A673 (cell line): Measurements from ENCODE around the gene TMEM229B. TPM values are rescaled to one million over a fixed set of nuclear protein-coding genes. Genes with fewer than 3 reads are reported as not detected.

Experiments
- BruUV-seq: library from RNA; stranded (reverse); fragments of 400-500 nt; replicated peaks from 2 replicates; lab custom pipeline; 2021; lab: Mats Ljungman, UMichigan
- CTCF ChIA-PET: fragments of 300-600 bp; sonication (Branson Sonifier 250); formaldehyde crosslinking; loops from one replicate; lab custom pipeline; 2022; ENCODE audit warnings: antibody characterized with exemption; lab: Charles Lee
- POLR2A ChIA-PET: fragments of 300-600 bp; sonication (Branson Sonifier 250); formaldehyde crosslinking; loops from one replicate; lab custom pipeline; 2022; ENCODE audit warnings: antibody characterized with exemption; ENCODE audit not compliant: low non-redundant PET; lab: Charles Lee
- DNase-seq: peaks from one replicate; pipeline ENCODE4 v3.0.0-alpha.2; 2015; ENCODE audit warnings: low spot score
- H3K27ac ChIP-seq: fragments of 200-600 bp; sonication (generic); 2 replicates; pipeline ENCODE4 v1.5.1; 2016; ENCODE audit warnings: mixed run types, low read depth, mild to moderate bottlenecking, mixed read lengths, antibody characterized with exemption, low read length; ENCODE audit not compliant: poor library complexity, severe bottlenecking
- H3K27me3 ChIP-seq: fragments of 200-600 bp; sonication (generic); replicated peaks from 2 replicates; pipeline ENCODE4 v1.6.1; 2017; ENCODE audit warnings: mixed run types, low read depth, mild to moderate bottlenecking, mixed read lengths, antibody characterized with exemption, low read length; ENCODE audit not compliant: insufficient read depth, poor library complexity
- H3K36me3 ChIP-seq: fragments of 200-600 bp; sonication (generic); 2 replicates; pipeline ENCODE4 v1.6.1; 2016; ENCODE audit warnings: mixed run types, mild to moderate bottlenecking, mixed read lengths, antibody characterized with exemption, low read length; ENCODE audit not compliant: insufficient read depth, poor library complexity, severe bottlenecking
- H3K4me1 ChIP-seq: fragments of 200-600 bp; sonication (generic); 2 replicates; pipeline ENCODE4 v1.6.1; 2017; ENCODE audit warnings: mixed run types, mild to moderate bottlenecking, mixed read lengths, antibody characterized with exemption, low read length; ENCODE audit not compliant: insufficient read depth, poor library complexity, severe bottlenecking
- H3K4me3 ChIP-seq: fragments of 200-600 bp; sonication (generic); 2 replicates; pipeline ENCODE4 v1.5.1; 2016; ENCODE audit warnings: low read depth, mixed run types, mild to moderate bottlenecking, mixed read lengths, low read length; ENCODE audit not compliant: poor library complexity, severe bottlenecking
- H3K9me3 ChIP-seq: fragments of 200-600 bp; sonication (generic); 2 replicates; pipeline ENCODE4 v1.6.1; 2016; ENCODE audit warnings: mixed run types, low read depth, mild to moderate bottlenecking, mixed read lengths, antibody characterized with exemption, low read length; ENCODE audit not compliant: poor library complexity, severe bottlenecking
- EZH2 ChIP-seq: fragments of 200-600 bp; sonication (generic); IDR thresholded peaks from 2 replicates; pipeline ENCODE4 v1.6.1; 2017; ENCODE audit warnings: borderline replicate concordance, low read depth, mild to moderate bottlenecking, mixed read lengths, antibody characterized with exemption, low read length; ENCODE audit not compliant: poor library complexity, severe bottlenecking
- intact Hi-C: fragments of 100-400 bp; cut with micrococcal nuclease; formaldehyde crosslinking; loops from one replicate; pipeline ENCODE4 v1.10.0; 2022; ENCODE audit not compliant: unreplicated experiment
- total RNA-seq: library from RNA; stranded (reverse); gene quantifications from 2 replicates; pipeline ENCODE4 v1.2.3, GENCODE V29; 2021
- TF ChIP-seq, protein P1 (sequence below): fragments of 300-800, 200-600 bp; sonication (generic); conservative IDR thresholded peaks from 2 replicates; pipeline ENCODE4 v1.5.1; 2017; ENCODE audit warnings: low read depth, mild to moderate bottlenecking, antibody characterized with exemption, low read length, moderate library complexity, mixed read lengths

Gene TMEM229B
- total RNA-seq, 1 experiment from 2014 or later = not detected

DNA sequence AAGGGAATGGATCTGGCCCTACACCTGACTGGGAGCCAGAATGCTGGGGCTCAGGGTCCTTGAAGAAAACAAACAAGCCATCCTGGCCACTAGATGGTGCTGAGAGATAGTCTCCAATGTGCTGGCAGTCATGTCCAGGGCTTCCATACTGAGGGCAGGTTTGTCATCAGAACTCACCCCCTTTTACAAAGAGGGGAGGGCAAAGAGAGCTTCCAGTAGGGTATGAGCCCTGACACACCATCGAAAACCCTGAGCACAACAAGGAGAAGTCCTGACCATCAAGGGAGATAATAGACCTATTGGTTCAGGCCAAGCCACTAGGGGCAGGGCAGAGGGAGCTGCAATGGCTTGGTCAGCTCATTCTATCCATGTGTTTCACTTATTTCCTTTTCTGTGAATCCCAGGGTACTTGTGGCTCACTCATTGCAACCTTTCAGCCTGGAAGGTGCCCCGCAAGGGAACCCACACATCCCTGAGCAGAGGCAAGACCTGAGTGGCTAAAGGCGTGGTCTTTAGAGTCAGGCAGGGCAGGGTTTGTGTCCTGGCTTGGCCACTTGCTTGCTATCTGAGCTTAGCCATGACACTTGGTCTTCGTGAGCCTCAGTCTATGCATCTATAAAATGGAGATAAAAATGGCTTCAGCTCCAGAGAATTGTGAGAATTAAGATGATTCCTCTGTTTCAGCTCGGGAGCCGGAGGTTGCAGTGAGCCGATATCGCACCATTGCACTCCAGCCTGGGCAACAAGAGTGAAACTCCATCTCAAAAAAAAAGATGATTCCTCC is 38.3 kb upstream of the TMEM229B start:
- POLR2A ChIA-PET = no interaction called here
- Histone ChIP-seq H3K27me3 (peaks cover 6% of the 10 kb centered on the region), H3K27ac (no peak overlapping the region), H3K9me3 (no peaks in the 10 kb centered on the region), H3K4me3 (no peak overlapping the region), H3K36me3 (no peaks in the 10 kb centered on the region), H3K4me1 (peaks cover 5% of the 10 kb centered on the region)
- intact Hi-C loops = loop anchor here (1.0 to 10.0 kb wide), 3 partner anchors 44 to 178 kb away; partner anchors contain the start of gene RDH12
- DNase-seq = peak; percentile 70
- BruUV-seq = no TSS peak
- CTCF ChIA-PET = interaction anchor here (0.6 to 1.6 kb wide), 9 partner anchors 13 to 444 kb away, joined by 3 to 15 read pairs (median 11); partner anchors contain the start of gene PIGH
- TF ChIP-seq EZH2 = no peak
- TF ChIP-seq, protein P1, sequence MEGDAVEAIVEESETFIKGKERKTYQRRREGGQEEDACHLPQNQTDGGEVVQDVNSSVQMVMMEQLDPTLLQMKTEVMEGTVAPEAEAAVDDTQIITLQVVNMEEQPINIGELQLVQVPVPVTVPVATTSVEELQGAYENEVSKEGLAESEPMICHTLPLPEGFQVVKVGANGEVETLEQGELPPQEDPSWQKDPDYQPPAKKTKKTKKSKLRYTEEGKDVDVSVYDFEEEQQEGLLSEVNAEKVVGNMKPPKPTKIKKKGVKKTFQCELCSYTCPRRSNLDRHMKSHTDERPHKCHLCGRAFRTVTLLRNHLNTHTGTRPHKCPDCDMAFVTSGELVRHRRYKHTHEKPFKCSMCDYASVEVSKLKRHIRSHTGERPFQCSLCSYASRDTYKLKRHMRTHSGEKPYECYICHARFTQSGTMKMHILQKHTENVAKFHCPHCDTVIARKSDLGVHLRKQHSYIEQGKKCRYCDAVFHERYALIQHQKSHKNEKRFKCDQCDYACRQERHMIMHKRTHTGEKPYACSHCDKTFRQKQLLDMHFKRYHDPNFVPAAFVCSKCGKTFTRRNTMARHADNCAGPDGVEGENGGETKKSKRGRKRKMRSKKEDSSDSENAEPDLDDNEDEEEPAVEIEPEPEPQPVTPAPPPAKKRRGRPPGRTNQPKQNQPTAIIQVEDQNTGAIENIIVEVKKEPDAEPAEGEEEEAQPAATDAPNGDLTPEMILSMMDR = peak; percentile 87

DNA sequence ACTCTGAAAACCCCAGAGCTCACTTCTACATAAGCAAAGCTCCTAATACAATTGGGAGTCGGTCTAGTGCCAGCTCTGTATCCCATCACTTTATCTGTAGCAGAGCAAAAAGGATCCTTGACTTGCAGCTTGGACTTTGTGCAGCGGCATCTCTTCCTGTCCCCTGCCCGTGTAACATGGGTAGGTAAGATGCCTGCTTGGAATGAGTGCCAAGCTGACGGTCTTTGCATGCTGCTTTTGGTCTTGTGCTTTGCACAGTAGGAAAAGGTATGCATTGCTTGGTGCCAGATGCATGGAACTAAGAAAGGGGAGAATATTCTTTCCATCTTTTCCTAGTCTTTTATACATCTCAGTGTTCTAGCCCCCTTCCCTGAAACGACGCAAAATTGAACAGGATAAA is 37.7 kb upstream of the TMEM229B start:
- no peak for TF ChIP-seq EZH2
- TF ChIP-seq, protein P1 = no peak
- no peaks in the 10 kb centered on the region for H3K36me3 ChIP-seq
- H3K27ac ChIP-seq = no peak overlapping the region
- no TSS peak for BruUV-seq
- POLR2A ChIA-PET = no interaction called here
- H3K9me3 ChIP-seq = no peaks in the 10 kb centered on the region
- CTCF ChIA-PET = interaction anchor here (0.6 to 1.6 kb wide), 5 partner anchors 29 to 178 kb away, joined by 3 to 13 read pairs (median 11); no protein-coding TSS in a partner anchor
- intact Hi-C loops = loop anchor here (1.0 to 10.0 kb wide), 3 partner anchors 45 to 179 kb away; partner anchors contain the start of gene RDH12
- H3K4me1 ChIP-seq = peaks cover 5% of the 10 kb centered on the region
- peaks cover 6% of the 10 kb centered on the region for H3K27me3 ChIP-seq
- H3K4me3 ChIP-seq = no peak overlapping the region
- DNase-seq = no peak

DNA sequence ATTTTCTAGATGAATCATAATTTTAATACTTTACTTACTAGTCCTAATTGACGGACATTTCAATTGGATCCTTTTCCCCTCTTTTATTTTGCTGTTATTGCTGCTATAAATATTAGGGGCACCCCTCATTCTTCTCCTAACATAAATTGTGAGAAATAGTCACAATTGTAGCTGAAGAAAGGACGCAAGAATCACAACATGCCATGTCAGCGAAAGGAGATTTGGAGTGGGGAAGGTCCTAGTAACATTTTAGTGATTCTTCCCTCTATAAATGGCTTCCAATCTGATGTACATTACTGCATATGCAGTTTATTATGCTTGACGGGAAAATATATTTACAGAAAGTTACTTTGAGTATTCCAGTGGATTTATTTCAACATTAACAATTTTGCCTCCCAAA is 36.9 kb upstream of the TMEM229B start:
- TF ChIP-seq EZH2 = no peak
- H3K4me3 ChIP-seq = no peak overlapping the region
- no peaks in the 10 kb centered on the region for H3K9me3 ChIP-seq
- ChIA-PET POLR2A (no interaction called here), CTCF (interaction anchor here (0.5 to 0.6 kb wide), 2 partner anchors 17 to 98 kb away, joined by 3 to 5 read pairs; no protein-coding TSS in a partner anchor)
- intact Hi-C loops = loop anchor here (10.0 kb wide), 1 partner anchor 179 kb away; the partner anchor contains the start of gene RDH12
- DNase-seq = no peak
- H3K27me3 ChIP-seq = peaks cover 6% of the 10 kb centered on the region
- H3K27ac ChIP-seq = no peak overlapping the region
- peaks cover 5% of the 10 kb centered on the region for H3K4me1 ChIP-seq
- H3K36me3 ChIP-seq = no peaks in the 10 kb centered on the region
- no TSS peak for BruUV-seq
